H1 (cell line): ENCODE results near the gene STX16. TPM values are rescaled to one million over a fixed set of nuclear protein-coding genes. Genes with fewer than 3 reads are reported as not detected.

Source experiments
- CTCF ChIA-PET: fragments of 300-600 bp; sonication (Branson Sonifier 250); formaldehyde crosslinking; loops from one replicate; lab custom pipeline; 2021; ENCODE audit not compliant: partially characterized antibody; lab: Charles Lee
- POLR2A ChIA-PET: fragments of 300-600 bp; sonication (Branson Sonifier 250); formaldehyde crosslinking; loops from one replicate; lab custom pipeline; 2021; ENCODE audit warnings: inconsistent platforms; ENCODE audit not compliant: partially characterized antibody; lab: Charles Lee
- DNase-seq, 2 experiments: peaks; one replicate each; pipeline versions ENCODE4 v3.0.0 to v3.0.0-alpha.2; 2010 to 2022; ENCODE audit warnings: low spot score in 2 of 2, low read depth in 1 of 2, mixed read lengths in 1 of 2
- FAIRE-seq: peaks from 2 replicates; lab custom pipeline; 2011; peaks lifted over from hg19 to GRCh38; lab: Jason Lieb, UNC
- H2AFZ ChIP-seq: 2 replicates; pipeline ENCODE4 v1.8.1; 2012; ENCODE audit warnings: low read length, inconsistent platforms
- H2AK5ac ChIP-seq: 2 replicates; pipeline ENCODE4 v1.6.1; 2013; ENCODE audit warnings: low read depth, low read length
- H2BK120ac ChIP-seq: replicated peaks from 2 replicates; pipeline ENCODE3; 2013; ENCODE audit warnings: low read depth, low read length, inconsistent platforms
- H2BK12ac ChIP-seq: 2 replicates; pipeline ENCODE4 v1.6.1; 2013; ENCODE audit warnings: low read depth, low read length
- H2BK15ac ChIP-seq: 2 replicates; pipeline ENCODE4 v1.6.1; 2013; ENCODE audit warnings: low read length
- H2BK20ac ChIP-seq: 2 replicates; pipeline ENCODE4 v1.6.1; 2013; ENCODE audit warnings: low read length
- H2BK5ac ChIP-seq: 2 replicates; pipeline ENCODE4 v1.6.1; 2013; ENCODE audit warnings: low read depth, low read length
- H3K14ac ChIP-seq: 2 replicates; pipeline ENCODE4 v1.6.1; 2013; ENCODE audit warnings: inconsistent platforms; ENCODE audit not compliant: insufficient read length
- H3K18ac ChIP-seq: 2 replicates; pipeline ENCODE4 v1.6.1; 2013; ENCODE audit warnings: low read length; ENCODE audit errors: extremely low read depth
- H3K23ac ChIP-seq: 2 replicates; pipeline ENCODE4 v1.6.1; 2013; ENCODE audit warnings: inconsistent platforms; ENCODE audit not compliant: insufficient read length
- H3K23me2 ChIP-seq: 2 replicates; pipeline ENCODE4 v1.6.1; 2013; ENCODE audit warnings: low read depth, low read length
- H3K27ac ChIP-seq: 2 replicates; pipeline ENCODE4 v1.6.1; 2011; ENCODE audit warnings: low read depth, low read length, inconsistent platforms
- H3K27me3 ChIP-seq, 4 experiments: replicated peaks in 1 of 4; 1 replicate in 1 of 4; 2 replicates in 3 of 4; pipeline versions ENCODE4 v1.6.1 to v1.8.1; 2011 to 2013; ENCODE audit warnings: low read length in 3 of 4, mild to moderate bottlenecking in 3 of 4, inconsistent platforms in 2 of 4, mixed read lengths in 2 of 4, moderate library complexity in 1 of 4; ENCODE audit not compliant: control insufficient read depth in 3 of 4, insufficient read depth in 3 of 4; ENCODE audit errors: extremely low read depth in 1 of 4
- H3K36me3 ChIP-seq, 4 experiments: 2 replicates each; pipeline versions ENCODE4 v1.6.1 to v1.8.1; 2011 to 2013; ENCODE audit warnings: mild to moderate bottlenecking in 4 of 4, low read length in 3 of 4, moderate library complexity in 2 of 4, control low read depth in 1 of 4, inconsistent platforms in 1 of 4; ENCODE audit not compliant: insufficient read depth in 4 of 4, control insufficient read depth in 2 of 4
- H3K4ac ChIP-seq: replicated peaks from 2 replicates; pipeline ENCODE3; 2013; ENCODE audit warnings: low read length, low read depth, mixed read lengths, inconsistent platforms; ENCODE audit not compliant: insufficient read length
- H3K4me1 ChIP-seq, 4 experiments: replicated peaks in 1 of 4; 1 replicate in 1 of 4; 2 replicates in 3 of 4; pipeline versions ENCODE4 v1.6.1 to v1.8.1; 2011 to 2013; ENCODE audit warnings: low read length in 3 of 4, inconsistent platforms in 2 of 4, mixed read lengths in 1 of 4; ENCODE audit not compliant: insufficient read depth in 4 of 4, control insufficient read depth in 3 of 4
- H3K4me2 ChIP-seq, 2 experiments: 2 replicates each; pipeline versions ENCODE4 v1.6.1 to v1.8.1; 2011 to 2013; ENCODE audit warnings: low read depth in 2 of 2, low read length in 2 of 2, control low read depth in 1 of 2, inconsistent platforms in 1 of 2, mild to moderate bottlenecking in 1 of 2; ENCODE audit not compliant: insufficient read depth in 1 of 2
- H3K4me3 ChIP-seq, 4 experiments: fragments of 200-600, 300-600 bp in 1 of 4; sonication (generic), shearing (Covaris generic), sonication (Bioruptor Twin) in 1 of 4; 2 replicates each; pipeline versions ENCODE4 v1.5.1 to v1.8.1; 2011 to 2016; ENCODE audit warnings: low read length in 4 of 4, low read depth in 3 of 4, control low read depth in 2 of 4, inconsistent platforms in 2 of 4, mild to moderate bottlenecking in 2 of 4, mixed read lengths in 1 of 4, moderate library complexity in 1 of 4; ENCODE audit not compliant: insufficient read depth in 2 of 4; ENCODE audit errors: extremely low read depth in 1 of 4
- H3K56ac ChIP-seq: replicated peaks from 2 replicates; pipeline ENCODE3; 2013; ENCODE audit warnings: low read depth, mild to moderate bottlenecking, mixed read lengths, low read length, inconsistent platforms; ENCODE audit not compliant: insufficient read length
- H3K79me1 ChIP-seq: 2 replicates; pipeline ENCODE4 v1.6.1; 2013; ENCODE audit warnings: low read depth, low read length, control low read depth
- H3K79me2 ChIP-seq, 2 experiments: 2 replicates each; pipeline versions ENCODE4 v1.6.1 to v1.8.1; 2012 to 2013; ENCODE audit warnings: low read length in 2 of 2, mild to moderate bottlenecking in 2 of 2, inconsistent platforms in 1 of 2; ENCODE audit not compliant: insufficient read depth in 2 of 2, control insufficient read depth in 1 of 2
- H3K9ac ChIP-seq, 4 experiments: replicated peaks in 1 of 4; 1 replicate in 1 of 4; 2 replicates in 3 of 4; pipeline versions ENCODE4 v1.6.1 to v1.8.1; 2011 to 2013; ENCODE audit warnings: low read depth in 3 of 4, low read length in 3 of 4, control low read depth in 2 of 4, mild to moderate bottlenecking in 2 of 4, moderate library complexity in 2 of 4, inconsistent platforms in 1 of 4; ENCODE audit errors: extremely low read depth in 1 of 4
- H3K9me3 ChIP-seq, 2 experiments: 2 replicates each; pipeline versions ENCODE4 v1.6.1 to v1.8.1; 2012 to 2013; ENCODE audit warnings: mild to moderate bottlenecking in 2 of 2, moderate library complexity in 2 of 2, control low read depth in 1 of 2, inconsistent platforms in 1 of 2, low read depth in 1 of 2, low read length in 1 of 2, mixed read lengths in 1 of 2; ENCODE audit not compliant: insufficient read depth in 2 of 2
- H4K20me1 ChIP-seq, 2 experiments: replicated peaks in 1 of 2; 2 replicates each; pipeline versions ENCODE3 to v1.8.1; 2011 to 2013; ENCODE audit warnings: inconsistent platforms in 2 of 2, low read length in 2 of 2, mild to moderate bottlenecking in 1 of 2; ENCODE audit not compliant: insufficient read depth in 2 of 2, control insufficient read depth in 1 of 2
- H4K5ac ChIP-seq: 2 replicates; pipeline ENCODE4 v1.6.1; 2013; ENCODE audit warnings: low read length, low read depth, mixed read lengths, inconsistent platforms; ENCODE audit not compliant: insufficient read length
- H4K8ac ChIP-seq: 2 replicates; pipeline ENCODE4 v1.8.0; 2013; ENCODE audit warnings: mild to moderate bottlenecking, moderate library complexity, low read length, inconsistent platforms; ENCODE audit not compliant: insufficient read depth; ENCODE audit errors: extremely low read depth
- H4K91ac ChIP-seq: replicated peaks from 2 replicates; pipeline ENCODE3; 2013; ENCODE audit warnings: low read length, mixed read lengths, inconsistent platforms; ENCODE audit not compliant: insufficient read length
- POLR2A ChIP-seq, 2 experiments: IDR thresholded peaks; 1 replicate in 1 of 2; 2 replicates in 1 of 2; pipeline ENCODE4 v1.6.1; 2011; ENCODE audit warnings: low read depth in 2 of 2, low read length in 2 of 2, mild to moderate bottlenecking in 2 of 2; ENCODE audit errors: control extremely low read depth in 1 of 2
- WGBS, 2 experiments: shearing (Covaris generic) in 1 of 2; methylation state at CpG; one replicate each; pipeline versions ENCODE4 v1.1.6 to v1.1.7; 2013 to 2015; ENCODE audit warnings: low lambda C conversion rate in 2 of 2, mixed read lengths in 2 of 2, inconsistent platforms in 1 of 2, low coverage in 1 of 2, missing lambda C conversion rate in 1 of 2; ENCODE audit not compliant: insufficient replicate concordance in 2 of 2, insufficient coverage in 1 of 2, insufficient read length in 1 of 2; ENCODE audit errors: extremely low coverage in 1 of 2, missing lambda C conversion rate in 1 of 2; 5-methylcytosine and 5-hydroxymethylcytosine counted together
- polyA plus RNA-seq, 7 experiments: library from polyadenylated mRNA; depleted of rRNA in 3 of 7; stranded (reverse) in 5 of 7; unstranded in 2 of 7; fragments of >200 nt in 5 of 7; fragments of 200-250 nt in 2 of 7; gene quantifications; 1 replicate in 5 of 7; 2 replicates in 1 of 7; 4 replicates in 1 of 7; pipeline versions ENCODE4 v1.2.1 to v1.2.3, GENCODE V29; 2011 to 2013; ENCODE audit warnings: missing spikeins in 2 of 7, mixed read lengths in 2 of 7
- total RNA-seq: library from RNA; stranded (reverse); fragmentation: NEBNext Ultra II Directional; extraction: Animal tissue kit (Norgen Biotek cat#: 25700); gene quantifications from 2 replicates; pipeline ENCODE4 v1.2.1, GENCODE V29; 2021

The STX16 gene
- total and polyA plus RNA-seq, 2 of the 8 experiments (the other 6 are each of a cell fraction or from before 2014, with no cell fraction given): 45.2 to 61.6 TPM

DNA sequence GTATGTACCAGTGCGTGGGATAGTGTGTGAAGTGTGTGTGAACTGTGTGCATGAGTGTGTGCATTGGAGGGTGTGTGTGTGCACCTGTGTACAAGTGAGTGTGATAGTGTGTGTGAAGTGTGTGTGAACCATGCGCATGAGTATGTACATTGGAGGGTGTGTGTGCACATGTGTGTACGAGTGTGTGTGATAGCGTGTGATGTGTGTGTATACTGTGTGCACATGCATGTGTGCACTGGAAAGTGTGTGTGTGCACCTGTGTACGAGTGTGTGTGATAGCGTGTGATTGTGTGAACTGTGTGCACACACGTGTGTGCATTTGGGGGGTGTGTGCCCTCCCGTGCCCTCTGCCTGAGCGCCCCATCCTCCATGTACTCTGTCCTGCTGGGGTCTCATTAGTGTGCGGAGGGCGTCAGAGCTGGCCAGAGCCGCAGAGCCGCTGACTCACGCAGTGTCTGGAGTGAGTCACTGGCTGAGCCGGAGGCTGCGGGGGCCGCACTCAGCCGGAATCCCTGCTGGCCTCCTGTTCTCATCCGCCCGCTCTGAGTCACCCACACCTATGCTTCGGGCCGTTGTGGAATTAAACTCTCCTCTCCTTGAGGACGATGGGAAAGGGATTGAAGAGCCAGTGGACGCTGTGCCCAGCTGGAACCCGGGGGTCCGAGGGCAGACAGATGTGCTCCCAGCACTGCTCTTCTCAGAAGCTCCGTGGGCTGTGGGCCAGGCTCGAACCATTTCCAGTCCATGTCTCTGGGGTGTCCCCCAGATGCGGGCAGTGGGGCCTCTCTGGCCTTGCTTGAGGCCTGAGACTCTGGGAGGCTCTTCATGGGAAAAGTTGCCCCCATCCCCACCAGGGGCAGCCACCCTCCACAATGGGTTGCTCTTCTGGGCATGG, 27.3 kb upstream of the STX16 start:
- no peak for FAIRE-seq
- peak overlapping the region; percentile 100 for H2AK5ac ChIP-seq
- H2BK12ac ChIP-seq: peak overlapping the region; percentile 85; the same call in 1 of the 2 replicates
- no peak overlapping the region for H3K56ac ChIP-seq
- H3K4me1 ChIP-seq: peaks cover 0 to 9% (median 5%) of the 10 kb centered on the region in 4 experiments; a peak in 5 of 7 replicates
- H2BK15ac ChIP-seq: peak overlapping the region; percentile 76; the same call in 1 of the 2 replicates
- H4K20me1 ChIP-seq: no peaks in the 10 kb centered on the region
- no peak overlapping the region for H4K8ac ChIP-seq
- H3K23me2 ChIP-seq: peaks cover 6% of the 10 kb centered on the region
- H3K27me3 ChIP-seq: peaks cover 0 to 6% (median 1%) of the 10 kb centered on the region in 4 experiments; a peak in 1 of 7 replicates
- no peak overlapping the region for H3K4me3 ChIP-seq
- peak overlapping the region; percentile 69; the same call in 1 of the 2 replicates for H2BK5ac ChIP-seq
- peak overlapping the region; percentile 7 for H4K91ac ChIP-seq
- 0 out of 2 replicates have a peak overlapping the region, but pooled peaks have one; percentile 40 for H2BK20ac ChIP-seq
- no peak overlapping the region for H3K23ac ChIP-seq
- no peak overlapping the region for H3K14ac ChIP-seq
- no peak overlapping the region for H4K5ac ChIP-seq
- no peak overlapping the region; the same call in 1 of the 2 replicates for H3K18ac ChIP-seq
- H2AFZ ChIP-seq: no peak overlapping the region
- no peaks in the 10 kb centered on the region for H3K79me1 ChIP-seq
- no peaks in the 10 kb centered on the region for H3K79me2 ChIP-seq
- WGBS, 2 experiments: 91% methylated on average over 26 of the region's 29 CpGs; no CpG with 5 or more reads in 1 of the 2 experiments
- DNase-seq: peak in 1 of 2 experiments; percentile 41
- H3K9me3 ChIP-seq: peaks cover 15 to 18% of the 10 kb centered on the region in 2 experiments
- peak overlapping the region; percentile 38 for H2BK120ac ChIP-seq
- ChIA-PET CTCF (interaction anchor here (0.9 to 1.3 kb wide), 2 partner anchors 13 to 27 kb away, joined by 3 read pairs; partner anchors contain the start of gene STX16), POLR2A (interaction anchor here (0.6 to 1.8 kb wide), 3 partner anchors 12 to 217 kb away, joined by 3 read pairs; no protein-coding TSS in a partner anchor)
- no peaks in the 10 kb centered on the region for H3K36me3 ChIP-seq
- H3K9ac ChIP-seq: no peak overlapping the region
- TF ChIP-seq POLR2A (IDR thresholded peaks at IDR 0.05; ENCODE audit: control extremely low read depth in 1 of 2, low read depth in 2 of 2, low read length in 2 of 2): no peak
- no peak overlapping the region for H3K27ac ChIP-seq
- no peak overlapping the region for H3K4me2 ChIP-seq
- H3K4ac ChIP-seq: no peak overlapping the region
